CD8-positive, alpha-beta memory T cell (primary cell): ENCODE measurements around the gene C2CD4D. TPM values are rescaled to one million over a fixed set of nuclear protein-coding genes. Genes with fewer than 3 reads are reported as not detected.
"Not testable (repeated sequence)": the region's sequence is repeated elsewhere in the genome, so short reads cannot be mapped to it uniquely, and the experiment has no call there.

Source experiments
- CTCF ChIA-PET: fragments of 350-600 bp; sonication (Branson Sonifier 250); formaldehyde crosslinking; loops from one replicate; lab custom pipeline; 2021; ENCODE audit warnings: antibody characterized with exemption; lab: Charles Lee
- POLR2A ChIA-PET: fragments of 350-600 bp; sonication (Branson Sonifier 250); formaldehyde crosslinking; loops from one replicate; lab custom pipeline; 2021; ENCODE audit warnings: antibody characterized with exemption; lab: Charles Lee
- DNase-seq, 5 donors: peaks; one replicate each; pipeline versions ENCODE4 v3.0.0 to v3.0.0-alpha.2; 2020 to 2022; ENCODE audit warnings: mixed read lengths in 1 of 5
- H3K27ac ChIP-seq: one replicate; pipeline ENCODE4 v1.7.0; 2013; ENCODE audit warnings: low read depth, mild to moderate bottlenecking, low read length, moderate library complexity
- H3K27me3 ChIP-seq: 2 replicates; pipeline ENCODE4 v1.7.0; 2013; ENCODE audit warnings: low read length, mild to moderate bottlenecking; ENCODE audit not compliant: insufficient read depth, poor library complexity, severe bottlenecking
- H3K36me3 ChIP-seq: 2 replicates; pipeline ENCODE4 v1.7.0; 2013; ENCODE audit warnings: mild to moderate bottlenecking, low read length, moderate library complexity; ENCODE audit not compliant: insufficient read depth
- H3K4me1 ChIP-seq: 2 replicates; pipeline ENCODE4 v1.7.0; 2013; ENCODE audit warnings: mild to moderate bottlenecking, low read length, moderate library complexity; ENCODE audit not compliant: insufficient read depth
- H3K4me3 ChIP-seq: 2 replicates; pipeline ENCODE4 v1.7.0; 2013; ENCODE audit warnings: mild to moderate bottlenecking, low read length
- H3K9me3 ChIP-seq: 2 replicates; pipeline ENCODE4 v1.7.0; 2013; ENCODE audit warnings: mild to moderate bottlenecking, low read length
- H3K27ac Mint-ChIP-seq, 8 donors: one replicate each; pipeline ENCODE4 v1.8.0; 2020 to 2021; ENCODE audit warnings: mixed read lengths in 8 of 8, mild to moderate bottlenecking in 6 of 8, inconsistent platforms in 3 of 8, moderate library complexity in 3 of 8
- H3K27me3 Mint-ChIP-seq, 2 donors: one replicate each; pipeline ENCODE4 v1.8.0; 2020 to 2021; ENCODE audit warnings: mixed read lengths in 2 of 2, mild to moderate bottlenecking in 1 of 2, moderate library complexity in 1 of 2
- H3K36me3 Mint-ChIP-seq, 3 donors: one replicate each; pipeline ENCODE4 v1.8.0; 2020 to 2021; ENCODE audit warnings: mixed read lengths in 3 of 3, inconsistent platforms in 1 of 3, mild to moderate bottlenecking in 1 of 3
- H3K4me1 Mint-ChIP-seq, 3 donors: one replicate each; pipeline ENCODE4 v1.8.0; 2020 to 2021; ENCODE audit warnings: mixed read lengths in 3 of 3, inconsistent platforms in 1 of 3, mild to moderate bottlenecking in 1 of 3
- H3K4me3 Mint-ChIP-seq, 7 donors: one replicate each; pipeline ENCODE4 v1.8.0; 2020 to 2021; ENCODE audit warnings: mixed read lengths in 7 of 7, mild to moderate bottlenecking in 6 of 7, moderate library complexity in 4 of 7, inconsistent platforms in 2 of 7
- H3K9me3 Mint-ChIP-seq, 5 donors: one replicate each; pipeline ENCODE4 v1.8.0; 2020 to 2022; ENCODE audit warnings: mixed read lengths in 5 of 5, mild to moderate bottlenecking in 3 of 5, moderate library complexity in 2 of 5, inconsistent platforms in 1 of 5
- polyA plus RNA-seq: library from polyadenylated mRNA; unstranded; fragments of 300-500 nt; fragmentation: Illumina TruSeq; gene quantifications from one replicate; pipeline ENCODE4 v1.2.3, GENCODE V29; 2021
- total RNA-seq, 2 experiments: library from RNA; stranded (reverse); gene quantifications; one replicate each; pipeline ENCODE4 v1.2.3, GENCODE V29; 2021

Gene C2CD4D
- total RNA-seq (1 to 10 TPM; 1.9 to 2.0 TPM), polyA plus RNA-seq (3.7 TPM)

- peak within 1 kb of the TSS; percentile 81 to 96 (median 87) for H3K4me3 Mint-ChIP-seq
- Histone ChIP-seq H3K27ac (peak within 1 kb of the TSS; percentile 67), H3K4me1 (peaks cover 36% of the 10 kb centered on the region), H3K4me3 (peak within 1 kb of the TSS; percentile 74), H3K36me3 (no peaks in the 10 kb centered on the region), H3K27me3 (no peaks in the 10 kb centered on the region), H3K9me3 (no peaks in the 10 kb centered on the region)
- peaks cover 45 to 60% (median 47%) of the 10 kb centered on the region in 3 donors for H3K4me1 Mint-ChIP-seq
- POLR2A ChIA-PET, result interaction anchor here (0.6 to 1.4 kb wide), 4 partner anchors 80 to 1943 kb away, joined by 3 to 5 read pairs (median 4); partner anchors contain the start of gene PSMB4
- peak; percentile 59 to 77 (median 69) for DNase-seq
- peak within 1 kb of the TSS; percentile 67 to 94 (median 91) for H3K27ac Mint-ChIP-seq
- peaks cover 0 to 1% of the 10 kb centered on the region in 2 donors for H3K27me3 Mint-ChIP-seq
- H3K9me3 Mint-ChIP-seq, result no peaks in the 10 kb centered on the region
- H3K36me3 Mint-ChIP-seq, result peaks cover 0 to 3% (median 0%) of the 10 kb centered on the region in 3 donors
- CTCF ChIA-PET, result interaction anchor here (1.0 to 2.5 kb wide), 4 partner anchors 50 to 246 kb away, joined by 3 to 12 read pairs (median 4); no protein-coding TSS in a partner anchor
Observed at GRCh38 chr1:151839457-151840403, at the start of gene C2CD4D. Gene C2CD4D (minus strand): TSS chr1:151839820. CDS start chr1:151838989, 831 bp downstream.

GRCh38 chr1:151888972-151889570 lies 49.5 kb upstream of the C2CD4D start:
- no peaks in the 10 kb centered on the region for H3K9me3 Mint-ChIP-seq
- peaks cover 21 to 36% (median 25%) of the 10 kb centered on the region in 3 donors for H3K4me1 Mint-ChIP-seq
- Histone ChIP-seq H3K27me3 (no peaks in the 10 kb centered on the region), H3K9me3 (no peaks in the 10 kb centered on the region), H3K36me3 (peaks cover 20% of the 10 kb centered on the region), H3K4me1 (peaks cover 13% of the 10 kb centered on the region), H3K4me3 (no peak overlapping the region), H3K27ac (no peak overlapping the region)
- ChIA-PET CTCF (interaction anchor here (0.6 to 6.6 kb wide), 11 partner anchors 9 to 112 kb away, joined by 3 to 33 read pairs (median 4); partner anchors contain the start of gene THEM4), POLR2A (no interaction called here)
- peak overlapping the region in 5 of 8 donors; percentile 15 to 52 (median 23) for H3K27ac Mint-ChIP-seq
- peaks cover 10 to 71% (median 36%) of the 10 kb centered on the region in 3 donors for H3K36me3 Mint-ChIP-seq
- no peaks in the 10 kb centered on the region for H3K27me3 Mint-ChIP-seq
- no peak overlapping the region for H3K4me3 Mint-ChIP-seq
- DNase-seq, result peak in 2 of 5 donors; percentile 24 to 37

- peaks cover 12% of the 10 kb centered on the region for H3K4me1 ChIP-seq
- no peak overlapping the region for H3K27ac ChIP-seq
- H3K27ac Mint-ChIP-seq, result no peak overlapping the region
- peaks cover 2 to 60% (median 23%) of the 10 kb centered on the region in 3 donors for H3K36me3 Mint-ChIP-seq
- no peaks in the 10 kb centered on the region for H3K27me3 ChIP-seq
- no peaks in the 10 kb centered on the region for H3K9me3 ChIP-seq
- H3K36me3 ChIP-seq, result peaks cover 15% of the 10 kb centered on the region
- H3K4me1 Mint-ChIP-seq, result peaks cover 11 to 23% (median 16%) of the 10 kb centered on the region in 3 donors
- H3K4me3 ChIP-seq, result no peak overlapping the region
- no peaks in the 10 kb centered on the region for H3K9me3 Mint-ChIP-seq
- H3K4me3 Mint-ChIP-seq, result no peak overlapping the region
- ChIA-PET POLR2A (interaction anchor here (1.1 kb wide), 1 partner anchor 11 kb away, joined by 3 read pairs; no protein-coding TSS in a partner anchor), CTCF (interaction anchor here (3.1 to 6.6 kb wide), 2 partner anchors 81 to 114 kb away, joined by 10 to 33 read pairs; no protein-coding TSS in a partner anchor)
- DNase-seq, result no peak
- H3K27me3 Mint-ChIP-seq, result no peaks in the 10 kb centered on the region
Observed at GRCh38 chr1:151887028-151887427, 47.4 kb upstream of the C2CD4D start.

- Mint-ChIP-seq H3K4me3 (no peak overlapping the region), H3K36me3 (peaks cover 0 to 54% (median 16%) of the 10 kb centered on the region in 3 donors), H3K4me1 (peaks cover 0 to 8% (median 2%) of the 10 kb centered on the region in 3 donors), H3K9me3 (no peaks in the 10 kb centered on the region), H3K27me3 (no peaks in the 10 kb centered on the region), H3K27ac (peak overlapping the region in 1 of 8 donors; percentile 42)
- ChIA-PET POLR2A (no interaction called here), CTCF (no interaction called here)
- H3K27ac ChIP-seq, result no peak overlapping the region
- H3K4me1 ChIP-seq, result no peaks in the 10 kb centered on the region
- no peaks in the 10 kb centered on the region for H3K27me3 ChIP-seq
- no peak overlapping the region for H3K4me3 ChIP-seq
- H3K9me3 ChIP-seq, result no peaks in the 10 kb centered on the region
- no peak for DNase-seq
- peaks cover 11% of the 10 kb centered on the region for H3K36me3 ChIP-seq
Observed at GRCh38 chr1:151885479-151885878, 45.9 kb upstream of the C2CD4D start.

- H3K36me3 Mint-ChIP-seq, result peaks cover 0 to 52% (median 17%) of the 10 kb centered on the region in 3 donors
- H3K36me3 ChIP-seq, result peaks cover 11% of the 10 kb centered on the region
- H3K27me3 ChIP-seq, CTCF ChIA-PET, H3K4me1 Mint-ChIP-seq, DNase-seq, H3K27ac Mint-ChIP-seq, H3K27me3 Mint-ChIP-seq, H3K4me1 ChIP-seq, H3K9me3 ChIP-seq, POLR2A ChIA-PET, H3K4me3 Mint-ChIP-seq, H3K9me3 Mint-ChIP-seq, H3K4me3 ChIP-seq, H3K27ac ChIP-seq: not testable (repeated sequence)
Observed at GRCh38 chr1:151884879-151885278, 45.3 kb upstream of the C2CD4D start.

GRCh38 chr1:151884445-151884844 lies 44.8 kb upstream of the C2CD4D start:
- H3K27me3 ChIP-seq, POLR2A ChIA-PET, H3K4me3 ChIP-seq, H3K4me1 ChIP-seq, H3K4me1 Mint-ChIP-seq, CTCF ChIA-PET, H3K9me3 Mint-ChIP-seq, H3K9me3 ChIP-seq, H3K27ac ChIP-seq, H3K4me3 Mint-ChIP-seq, DNase-seq, H3K27me3 Mint-ChIP-seq, H3K36me3 ChIP-seq: not testable (repeated sequence)
- Mint-ChIP-seq H3K36me3 (peaks cover 0 to 50% (median 15%) of the 10 kb centered on the region in 3 donors), H3K27ac (peak overlapping the region in 1 of 8 donors; percentile 58)

GRCh38 chr1:151883898-151884297 lies 44.3 kb upstream of the C2CD4D start:
- CTCF ChIA-PET, DNase-seq, H3K4me1 ChIP-seq, H3K36me3 ChIP-seq, H3K9me3 ChIP-seq, H3K4me3 ChIP-seq, H3K27ac Mint-ChIP-seq, H3K27me3 ChIP-seq, H3K27ac ChIP-seq, POLR2A ChIA-PET, H3K9me3 Mint-ChIP-seq, H3K4me3 Mint-ChIP-seq, H3K4me1 Mint-ChIP-seq, H3K27me3 Mint-ChIP-seq: not testable (repeated sequence)
- peaks cover 0 to 45% (median 10%) of the 10 kb centered on the region in 3 donors for H3K36me3 Mint-ChIP-seq
